CD4-positive, alpha-beta T cell treated with Interleukin-6 at 100 ng/mL for 8 hours (primary cell): Measurements from ENCODE around the gene CSF1.

Source experiments
- DNase-seq: peaks from one replicate; pipeline ENCODE4 v3.0.0-alpha.2; 2020; ENCODE audit warnings: mixed read lengths, low spot score

CSF1 gene

GRCh38 chr1:109922326-109922725, 11.7 kb downstream of the CSF1 start:
- no peak for DNase-seq

- DNase-seq: no peak
Measured at GRCh38 chr1:109923131-109923945, 12.7 kb downstream of the CSF1 start.

- no peak for DNase-seq
Measured at GRCh38 chr1:109923946-109924275, 13.3 kb downstream of the CSF1 start.

GRCh38 chr1:109924316-109924715, 13.7 kb downstream of the CSF1 start:
- no peak for DNase-seq

GRCh38 chr1:109925159-109925990, 14.7 kb downstream of the CSF1 start:
- no peak for DNase-seq

- no peak for DNase-seq
Measured at GRCh38 chr1:109926662-109927300, 16.1 kb downstream of the CSF1 start.

- DNase-seq: no peak
Measured at GRCh38 chr1:109927356-109927755, 16.7 kb downstream of the CSF1 start.

GRCh38 chr1:109927911-109928321, 17.3 kb downstream of the CSF1 start:
- no peak for DNase-seq

GRCh38 chr1:109928591-109929111, 18.0 kb downstream of the CSF1 start:
- DNase-seq: no peak

GRCh38 chr1:109929170-109929569, 18.5 kb downstream of the CSF1 start:
- no peak for DNase-seq

- no peak for DNase-seq
Measured at GRCh38 chr1:109929588-109930251, 19.1 kb downstream of the CSF1 start.

- no peak for DNase-seq
Measured at GRCh38 chr1:109930252-109930993, 19.8 kb downstream of the CSF1 start.

GRCh38 chr1:109931189-109931731, 20.6 kb downstream of the CSF1 start:
- DNase-seq: no peak

- no peak for DNase-seq
Measured at GRCh38 chr1:109931911-109932636, 21.4 kb downstream of the CSF1 start.

GRCh38 chr1:109932679-109933078, 22.0 kb downstream of the CSF1 start:
- DNase-seq: no peak

GRCh38 chr1:109933856-109934711, 23.4 kb downstream of the CSF1 start:
- no peak for DNase-seq

GRCh38 chr1:109935451-109935900, 24.8 kb downstream of the CSF1 start:
- no peak for DNase-seq

GRCh38 chr1:109937738-109938137, 27.1 kb downstream of the CSF1 start:
- no peak for DNase-seq

GRCh38 chr1:109938556-109938955, 27.9 kb downstream of the CSF1 start:
- DNase-seq: no peak
